ENCODE data around the gene DAP.

- TF ChIP-seq CTCF (IDR thresholded peaks at IDR 0.05 in 8 of 11, conservative IDR thresholded peaks at IDR 0.05 in 3 of 11) (no peak), POLR2AphosphoS5 (IDR thresholded peaks at IDR 0.05) (no peak)
Observed at GRCh38 chr5:10634562-10634961, 126.5 kb downstream of the DAP start.

Data from spleen (tissue), 7 donors.